HepG2 (cell line): ENCODE results near the gene SLC34A3. TPM values are rescaled to one million over a fixed set of nuclear protein-coding genes. Genes with fewer than 3 reads are reported as not detected.

ENCODE experiments used
- AHDC1 ChIP-seq: sonication (generic); formaldehyde crosslinking; IDR thresholded peaks from 2 replicates; pipeline ENCODE4 v1.5.1; 2020; ENCODE audit warnings: mild to moderate bottlenecking, missing genetic modification reagents, borderline replicate concordance
- ERF ChIP-seq: IDR thresholded peaks from 2 replicates; pipeline ENCODE4 v1.6.1; 2018; ENCODE audit warnings: missing biosample characterization, missing genetic modification reagents
- FOXO1 ChIP-seq: sonication (generic); formaldehyde crosslinking; IDR thresholded peaks from 2 replicates; pipeline ENCODE4 v1.4.0; 2020; ENCODE audit warnings: missing genetic modification reagents
- HNRNPL ChIP-seq: fragments of 200-400 bp; formaldehyde crosslinking; IDR thresholded peaks from 2 replicates; pipeline ENCODE4 v1.6.1; 2017; ENCODE audit warnings: mild to moderate bottlenecking, low read depth, low read length
- MXI1 ChIP-seq: IDR thresholded peaks from 3 replicates; pipeline ENCODE4 v1.6.1; 2012; ENCODE audit warnings: low read depth, low read length, inconsistent platforms, borderline replicate concordance
- SOX13 ChIP-seq, 3 experiments: fragments of 450-650 bp in 1 of 3; sonication (generic) in 1 of 3; formaldehyde crosslinking in 1 of 3; IDR thresholded peaks in 2 of 3; conservative IDR thresholded peaks in 1 of 3; 2 replicates each; pipeline versions ENCODE4 v1.5.0 to v1.6.1; 2016 to 2020; ENCODE audit warnings: antibody characterized with exemption in 1 of 3, mild to moderate bottlenecking in 1 of 3, missing compliant biosample characterization in 1 of 3, missing genetic modification reagents in 1 of 3, moderate library complexity in 1 of 3
- TBX2 ChIP-seq: sonication (generic); formaldehyde crosslinking; IDR thresholded peaks from 2 replicates; pipeline ENCODE4 v1.5.0; 2020; ENCODE audit warnings: missing genetic modification reagents, mild to moderate bottlenecking, borderline replicate concordance
- TBX3 ChIP-seq: fragments of 450-650 bp; IDR thresholded peaks from 2 replicates; pipeline ENCODE4 v1.6.1; 2017; ENCODE audit warnings: antibody characterized with exemption, mild to moderate bottlenecking, inconsistent platforms, borderline replicate concordance
- ZIK1 ChIP-seq: sonication (generic); formaldehyde crosslinking; IDR thresholded peaks from 2 replicates; pipeline ENCODE4 v1.5.0; 2020; ENCODE audit warnings: mild to moderate bottlenecking, low read depth, missing genetic modification reagents, borderline replicate concordance
- ZNF20 ChIP-seq: sonication (generic); formaldehyde crosslinking; IDR thresholded peaks from 2 replicates; pipeline ENCODE4 v1.4.0; 2020; ENCODE audit warnings: mild to moderate bottlenecking, moderate library complexity, missing genetic modification reagents
- ZNF597 ChIP-seq: sonication (generic); formaldehyde crosslinking; IDR thresholded peaks from 2 replicates; pipeline ENCODE4 v1.5.0; 2020; ENCODE audit warnings: missing genetic modification reagents
- polyA plus RNA-seq, 8 experiments: library from polyadenylated mRNA; depleted of rRNA in 3 of 8; stranded (reverse) in 7 of 8; unstranded in 1 of 8; fragments of >200 nt; fragmentation: Illumina TruSeq in 4 of 8; extraction: Trizol in 4 of 8; gene quantifications; 2 replicates each; pipeline versions ENCODE4 v1.2.1 to v1.2.3, GENCODE V29; 2011 to 2016; ENCODE audit warnings: low read depth in 4 of 8, missing spikeins in 1 of 8, mixed read lengths in 1 of 8; ENCODE audit not compliant: insufficient read depth in 1 of 8
- total RNA-seq, 5 experiments: library from RNA; depleted of rRNA; stranded (reverse); fragments of >200 nt; fragmentation: Illumina TruSeq; extraction: Trizol; gene quantifications; 2 replicates each; pipeline ENCODE4 v1.2.3, GENCODE V29; 2016; ENCODE audit warnings: low read depth in 1 of 5
- TF ChIP-seq, protein P1 (sequence below): sonication (generic); formaldehyde crosslinking; IDR thresholded peaks from 2 replicates; pipeline ENCODE4 v1.4.0; 2020; ENCODE audit warnings: missing genetic modification reagents
- TF ChIP-seq, protein P2 (sequence below): sonication (generic); formaldehyde crosslinking; IDR thresholded peaks from 2 replicates; pipeline ENCODE4 v1.4.0; 2020; ENCODE audit warnings: missing genetic modification reagents
- TF ChIP-seq, protein P3 (sequence below): sonication (generic); formaldehyde crosslinking; IDR thresholded peaks from 2 replicates; pipeline ENCODE4 v1.4.0; 2020; ENCODE audit warnings: mild to moderate bottlenecking, missing genetic modification reagents

The SLC34A3 gene
- total and polyA plus RNA-seq, 2 of the 13 experiments (the other 11 are each of a cell fraction or from before 2014, with no cell fraction given) = 0.07 to 1.0 TPM

GRCh38 chr9:137241490-137242268 is 11.0 kb downstream of the SLC34A3 start (continued):
- TF ChIP-seq AHDC1 (CRISPR knock-in tag) (no peak), ZIK1 (no peak), TBX2 (CRISPR knock-in tag) (no peak), ZNF597 (no peak), MXI1 (no peak), TBX3 (no peak), ZNF20 (CRISPR knock-in tag) (0 out of 2 replicates have a peak, but pooled peaks have one; percentile 84), SOX13 (IDR thresholded peaks at IDR 0.05) (no peak), SOX13 (CRISPR knock-in tag; conservative IDR thresholded peaks at IDR 0.05 in 1 of 2, IDR thresholded peaks at IDR 0.05 in 1 of 2) (no peak), HNRNPL (0 out of 2 replicates have a peak, but pooled peaks have one; percentile 28), ERF (CRISPR knock-in tag) (0 out of 2 replicates have a peak, but pooled peaks have one; percentile 67), FOXO1 (CRISPR knock-in tag) (no peak)
- TF ChIP-seq, protein P1, sequence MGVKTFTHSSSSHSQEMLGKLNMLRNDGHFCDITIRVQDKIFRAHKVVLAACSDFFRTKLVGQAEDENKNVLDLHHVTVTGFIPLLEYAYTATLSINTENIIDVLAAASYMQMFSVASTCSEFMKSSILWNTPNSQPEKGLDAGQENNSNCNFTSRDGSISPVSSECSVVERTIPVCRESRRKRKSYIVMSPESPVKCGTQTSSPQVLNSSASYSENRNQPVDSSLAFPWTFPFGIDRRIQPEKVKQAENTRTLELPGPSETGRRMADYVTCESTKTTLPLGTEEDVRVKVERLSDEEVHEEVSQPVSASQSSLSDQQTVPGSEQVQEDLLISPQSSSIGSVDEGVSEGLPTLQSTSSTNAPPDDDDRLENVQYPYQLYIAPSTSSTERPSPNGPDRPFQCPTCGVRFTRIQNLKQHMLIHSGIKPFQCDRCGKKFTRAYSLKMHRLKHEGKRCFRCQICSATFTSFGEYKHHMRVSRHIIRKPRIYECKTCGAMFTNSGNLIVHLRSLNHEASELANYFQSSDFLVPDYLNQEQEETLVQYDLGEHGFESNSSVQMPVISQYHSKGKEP (CRISPR knock-in tag) = no peak
- TF ChIP-seq, protein P2, sequence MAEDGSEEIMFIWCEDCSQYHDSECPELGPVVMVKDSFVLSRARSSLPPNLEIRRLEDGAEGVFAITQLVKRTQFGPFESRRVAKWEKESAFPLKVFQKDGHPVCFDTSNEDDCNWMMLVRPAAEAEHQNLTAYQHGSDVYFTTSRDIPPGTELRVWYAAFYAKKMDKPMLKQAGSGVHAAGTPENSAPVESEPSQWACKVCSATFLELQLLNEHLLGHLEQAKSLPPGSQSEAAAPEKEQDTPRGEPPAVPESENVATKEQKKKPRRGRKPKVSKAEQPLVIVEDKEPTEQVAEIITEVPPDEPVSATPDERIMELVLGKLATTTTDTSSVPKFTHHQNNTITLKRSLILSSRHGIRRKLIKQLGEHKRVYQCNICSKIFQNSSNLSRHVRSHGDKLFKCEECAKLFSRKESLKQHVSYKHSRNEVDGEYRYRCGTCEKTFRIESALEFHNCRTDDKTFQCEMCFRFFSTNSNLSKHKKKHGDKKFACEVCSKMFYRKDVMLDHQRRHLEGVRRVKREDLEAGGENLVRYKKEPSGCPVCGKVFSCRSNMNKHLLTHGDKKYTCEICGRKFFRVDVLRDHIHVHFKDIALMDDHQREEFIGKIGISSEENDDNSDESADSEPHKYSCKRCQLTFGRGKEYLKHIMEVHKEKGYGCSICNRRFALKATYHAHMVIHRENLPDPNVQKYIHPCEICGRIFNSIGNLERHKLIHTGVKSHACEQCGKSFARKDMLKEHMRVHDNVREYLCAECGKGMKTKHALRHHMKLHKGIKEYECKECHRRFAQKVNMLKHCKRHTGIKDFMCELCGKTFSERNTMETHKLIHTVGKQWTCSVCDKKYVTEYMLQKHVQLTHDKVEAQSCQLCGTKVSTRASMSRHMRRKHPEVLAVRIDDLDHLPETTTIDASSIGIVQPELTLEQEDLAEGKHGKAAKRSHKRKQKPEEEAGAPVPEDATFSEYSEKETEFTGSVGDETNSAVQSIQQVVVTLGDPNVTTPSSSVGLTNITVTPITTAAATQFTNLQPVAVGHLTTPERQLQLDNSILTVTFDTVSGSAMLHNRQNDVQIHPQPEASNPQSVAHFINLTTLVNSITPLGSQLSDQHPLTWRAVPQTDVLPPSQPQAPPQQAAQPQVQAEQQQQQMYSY = no peak
- TF ChIP-seq, protein P3, sequence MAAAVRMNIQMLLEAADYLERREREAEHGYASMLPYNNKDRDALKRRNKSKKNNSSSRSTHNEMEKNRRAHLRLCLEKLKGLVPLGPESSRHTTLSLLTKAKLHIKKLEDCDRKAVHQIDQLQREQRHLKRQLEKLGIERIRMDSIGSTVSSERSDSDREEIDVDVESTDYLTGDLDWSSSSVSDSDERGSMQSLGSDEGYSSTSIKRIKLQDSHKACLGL = peak; percentile 61; the same call in 1 of the 2 replicates
